ENCODE measurements around the gene ACER1.
"Not testable (repeated sequence)": the region's sequence is repeated elsewhere in the genome, so short reads cannot be mapped to it uniquely, and the experiment has no call there.

Gene ACER1

GRCh38 chr19:6355321-6356040, 22.1 kb upstream of the ACER1 start:
- not testable (repeated sequence) for DNase-seq

GRCh38 chr19:6354098-6354674, 20.8 kb upstream of the ACER1 start:
- DNase-seq = no peak

- DNase-seq = no peak
Observed at GRCh38 chr19:6352381-6353165, 19.2 kb upstream of the ACER1 start.

GRCh38 chr19:6350688-6351087, 17.3 kb upstream of the ACER1 start:
- no peak for DNase-seq

GRCh38 chr19:6349271-6349670, 15.9 kb upstream of the ACER1 start:
- DNase-seq = not testable (repeated sequence)

- no peak for DNase-seq
Observed at GRCh38 chr19:6343462-6343861, 10.1 kb upstream of the ACER1 start.

GRCh38 chr19:6340493-6341201, 7.2 kb upstream of the ACER1 start:
- no peak for DNase-seq

GRCh38 chr19:6334490-6335285, 1.3 kb upstream of the ACER1 start:
- DNase-seq = no peak

- DNase-seq = no peak
Observed at GRCh38 chr19:6326815-6327214, 6.6 kb downstream of the ACER1 start.

- no peak for DNase-seq
Observed at GRCh38 chr19:6325614-6326013, 7.8 kb downstream of the ACER1 start.

GRCh38 chr19:6324757-6325156, 8.7 kb downstream of the ACER1 start:
- DNase-seq = no peak

- no peak for DNase-seq
Observed at GRCh38 chr19:6322284-6322683, 11.1 kb downstream of the ACER1 start.

- no peak for DNase-seq
Observed at GRCh38 chr19:6319376-6319775, 14.0 kb downstream of the ACER1 start.

- DNase-seq = peak in 1 of 2 donors; percentile 9
Observed at GRCh38 chr19:6318772-6319171, 14.6 kb downstream of the ACER1 start.

- DNase-seq = not testable (repeated sequence)
Observed at GRCh38 chr19:6315646-6316045, 17.8 kb downstream of the ACER1 start.

- DNase-seq = no peak
Observed at GRCh38 chr19:6313398-6313969, 19.9 kb downstream of the ACER1 start.

GRCh38 chr19:6312018-6312417, 21.4 kb downstream of the ACER1 start:
- DNase-seq = no peak

GRCh38 chr19:6298413-6298812, 35.0 kb downstream of the ACER1 start:
- DNase-seq = no peak

GRCh38 chr19:6297202-6297601, 36.2 kb downstream of the ACER1 start:
- DNase-seq = no peak

GRCh38 chr19:6292006-6292405, 41.4 kb downstream of the ACER1 start:
- no peak for DNase-seq

GRCh38 chr19:6288737-6289136, 44.7 kb downstream of the ACER1 start:
- DNase-seq = no peak

GRCh38 chr19:6287269-6287885, 46.0 kb downstream of the ACER1 start:
- no peak for DNase-seq
